K562 (cell line): ENCODE results near the gene ZSCAN21. TPM values are rescaled to one million over a fixed set of nuclear protein-coding genes. Genes with fewer than 3 reads are reported as not detected.

Experiments used
- FOXM1 ChIP-seq, 2 experiments: fragments of 450-650 bp in 1 of 2; sonication (generic) in 1 of 2; formaldehyde crosslinking in 1 of 2; IDR thresholded peaks; 2 replicates each; pipeline versions ENCODE4 v1.6.1 to v1.9.0; 2017 to 2022; ENCODE audit warnings: low read depth in 2 of 2, mild to moderate bottlenecking in 2 of 2, missing genetic modification reagents in 1 of 2, moderate library complexity in 1 of 2
- MYNN ChIP-seq, 2 experiments: sonication (generic); formaldehyde crosslinking in 1 of 2; IDR thresholded peaks; 2 replicates each; pipeline versions ENCODE4 v1.5.0 to v1.6.1; 2016 to 2020; ENCODE audit warnings: antibody characterized with exemption in 1 of 2, missing genetic modification reagents in 1 of 2
- NCOR1 ChIP-seq: fragments of 450-650 bp; IDR thresholded peaks from 2 replicates; pipeline ENCODE4 v1.6.1; 2016; ENCODE audit warnings: mild to moderate bottlenecking, moderate library complexity
- TCFL5 ChIP-seq: fragments of 250-450 bp; sonication (Bioruptor Pico); conservative IDR thresholded peaks from 2 replicates; pipeline ENCODE4 v1.6.1; 2021; ENCODE audit warnings: mild to moderate bottlenecking, moderate library complexity, matching md5 sums
- ZBTB8A ChIP-seq: fragments of 450-650 bp; IDR thresholded peaks from 2 replicates; pipeline ENCODE4 v1.6.1; 2018; ENCODE audit warnings: mild to moderate bottlenecking, moderate library complexity; ENCODE audit not compliant: partially characterized antibody
- ZNF316 ChIP-seq: fragments of 450-650 bp; IDR thresholded peaks from 2 replicates; pipeline ENCODE4 v1.6.1; 2016
- ZNF644 ChIP-seq: fragments of 200-800 bp; sonication (Bioruptor generic); IDR thresholded peaks from 2 replicates; pipeline ENCODE4 v1.6.1; 2016; ENCODE audit warnings: low read depth, missing genetic modification characterization, missing compliant biosample characterization
- ZNF668 ChIP-seq: fragments of 250-450 bp; sonication (Bioruptor Pico); IDR thresholded peaks from 2 replicates; pipeline ENCODE4 v1.8.0; 2022; ENCODE audit warnings: mild to moderate bottlenecking, inconsistent platforms
- ZNF76 ChIP-seq: fragments of 250-450 bp; sonication (Bioruptor Pico); IDR thresholded peaks from 2 replicates; pipeline ENCODE4 v1.4.0; 2020; ENCODE audit warnings: mild to moderate bottlenecking, moderate library complexity, borderline replicate concordance
- polyA plus RNA-seq, 8 experiments: library from polyadenylated mRNA; depleted of rRNA in 4 of 8; stranded (reverse) in 5 of 8; unstranded in 3 of 8; fragments of >200 nt; fragmentation: Nextera tagmentation in 2 of 8; fragmentation: Illumina TruSeq in 1 of 8; extraction: Ambion mirVana in 2 of 8; extraction: Trizol in 1 of 8; gene quantifications; 2 replicates each; pipeline versions ENCODE4 v1.2.1 to v1.2.3, GENCODE V29; 2011 to 2014; ENCODE audit warnings: inconsistent platforms in 1 of 8, missing spikeins in 1 of 8
- total RNA-seq, 7 experiments: library from RNA; depleted of rRNA in 6 of 7; stranded (reverse); fragments of >200 nt in 6 of 7; fragmentation: Illumina TruSeq in 2 of 7; extraction: Trizol in 2 of 7; gene quantifications; 2 replicates each; pipeline versions ENCODE4 v1.2.1 to v1.2.3, GENCODE V29; 2011 to 2021; ENCODE audit warnings: low replicate concordance in 1 of 7
- TF ChIP-seq, protein P1 (sequence below): fragments of 250-450 bp; sonication (Bioruptor Pico); IDR thresholded peaks from 2 replicates; pipeline ENCODE4 v1.5.0; 2022; ENCODE audit warnings: mild to moderate bottlenecking
- TF ChIP-seq, protein P2 (sequence below): IDR thresholded peaks from 2 replicates; pipeline ENCODE4 v1.6.1; 2011; ENCODE audit warnings: borderline replicate concordance, low read depth, mild to moderate bottlenecking, moderate library complexity, low read length; ENCODE audit not compliant: insufficient read depth, poor library complexity, severe bottlenecking
- TF ChIP-seq, protein P3 (sequence below): IDR thresholded peaks from 2 replicates; pipeline ENCODE4 v1.6.1; 2011; ENCODE audit not compliant: insufficient read length; ENCODE audit errors: extremely low read depth
- TF ChIP-seq, protein P4 (sequence below), 2 experiments: fragments of 450-650 bp in 1 of 2; IDR thresholded peaks; 2 replicates each; pipeline ENCODE4 v1.6.1; 2011 to 2017; ENCODE audit warnings: low read depth in 2 of 2, antibody characterized with exemption in 1 of 2, borderline replicate concordance in 1 of 2, low read length in 1 of 2, mild to moderate bottlenecking in 1 of 2, mixed read lengths in 1 of 2; ENCODE audit not compliant: control insufficient read depth in 1 of 2
- TF ChIP-seq, protein P5 (sequence below): fragments of 200-800 bp; sonication (Bioruptor generic); IDR thresholded peaks from 2 replicates; pipeline ENCODE4 v1.6.1; 2017; ENCODE audit warnings: missing genetic modification characterization, missing compliant biosample characterization

ZSCAN21 gene
- total and polyA plus RNA-seq, 9 of the 15 experiments (the other 6 are each of a cell fraction or from before 2014, with no cell fraction given): 5.9 to 15.5 (median 13.2) TPM

DNA sequence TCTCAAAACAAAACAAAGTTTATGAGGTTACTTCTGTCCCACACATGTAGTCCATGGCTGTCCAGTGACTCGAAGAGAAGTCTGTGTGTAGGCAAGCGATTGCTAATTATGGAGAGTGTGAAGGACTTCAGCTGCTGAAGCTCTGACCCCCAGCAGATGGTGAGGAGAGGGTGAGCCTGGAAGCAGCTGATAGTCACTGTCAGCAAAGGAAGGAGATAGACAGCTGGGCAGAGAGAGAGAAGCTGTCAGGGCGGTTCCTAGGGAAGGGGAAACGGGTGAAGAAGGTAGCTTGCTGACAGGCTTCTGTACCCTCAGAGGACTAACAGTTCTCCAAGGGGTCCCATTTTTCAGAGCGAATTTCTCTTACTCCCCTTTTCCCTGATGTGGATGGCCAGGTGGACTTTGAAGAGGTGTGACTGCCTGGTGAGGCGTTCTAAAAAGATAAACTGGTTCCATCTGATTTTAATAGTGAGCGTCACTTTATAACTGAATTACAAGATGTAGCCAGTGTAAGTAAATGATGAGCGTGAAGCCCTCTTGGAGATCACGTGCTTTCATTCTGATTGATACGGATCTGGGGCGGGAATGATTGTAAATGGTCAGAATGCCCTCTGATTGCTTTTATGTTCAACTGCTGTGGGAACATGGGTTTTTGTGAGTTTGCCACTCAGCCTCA lies 12.1 kb downstream of the ZSCAN21 start (continued):
- TF ChIP-seq, protein P1, sequence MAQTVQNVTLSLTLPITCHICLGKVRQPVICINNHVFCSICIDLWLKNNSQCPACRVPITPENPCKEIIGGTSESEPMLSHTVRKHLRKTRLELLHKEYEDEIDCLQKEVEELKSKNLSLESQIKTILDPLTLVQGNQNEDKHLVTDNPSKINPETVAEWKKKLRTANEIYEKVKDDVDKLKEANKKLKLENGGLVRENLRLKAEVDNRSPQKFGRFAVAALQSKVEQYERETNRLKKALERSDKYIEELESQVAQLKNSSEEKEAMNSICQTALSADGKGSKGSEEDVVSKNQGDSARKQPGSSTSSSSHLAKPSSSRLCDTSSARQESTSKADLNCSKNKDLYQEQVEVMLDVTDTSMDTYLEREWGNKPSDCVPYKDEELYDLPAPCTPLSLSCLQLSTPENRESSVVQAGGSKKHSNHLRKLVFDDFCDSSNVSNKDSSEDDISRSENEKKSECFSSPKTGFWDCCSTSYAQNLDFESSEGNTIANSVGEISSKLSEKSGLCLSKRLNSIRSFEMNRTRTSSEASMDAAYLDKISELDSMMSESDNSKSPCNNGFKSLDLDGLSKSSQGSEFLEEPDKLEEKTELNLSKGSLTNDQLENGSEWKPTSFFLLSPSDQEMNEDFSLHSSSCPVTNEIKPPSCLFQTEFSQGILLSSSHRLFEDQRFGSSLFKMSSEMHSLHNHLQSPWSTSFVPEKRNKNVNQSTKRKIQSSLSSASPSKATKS (CRISPR knock-in tag): no peak
- peak; percentile 57; the same call in 1 of the 2 replicates for TF ChIP-seq FOXM1 (IDR thresholded peaks at IDR 0.05; ENCODE audit: low read depth)
- TF ChIP-seq FOXM1 (CRISPR knock-in tag; IDR thresholded peaks at IDR 0.05; ENCODE audit: low read depth): no peak
- TF ChIP-seq ZNF644 (tag): no peak
- TF ChIP-seq ZNF76: no peak
- TF ChIP-seq, protein P2, sequence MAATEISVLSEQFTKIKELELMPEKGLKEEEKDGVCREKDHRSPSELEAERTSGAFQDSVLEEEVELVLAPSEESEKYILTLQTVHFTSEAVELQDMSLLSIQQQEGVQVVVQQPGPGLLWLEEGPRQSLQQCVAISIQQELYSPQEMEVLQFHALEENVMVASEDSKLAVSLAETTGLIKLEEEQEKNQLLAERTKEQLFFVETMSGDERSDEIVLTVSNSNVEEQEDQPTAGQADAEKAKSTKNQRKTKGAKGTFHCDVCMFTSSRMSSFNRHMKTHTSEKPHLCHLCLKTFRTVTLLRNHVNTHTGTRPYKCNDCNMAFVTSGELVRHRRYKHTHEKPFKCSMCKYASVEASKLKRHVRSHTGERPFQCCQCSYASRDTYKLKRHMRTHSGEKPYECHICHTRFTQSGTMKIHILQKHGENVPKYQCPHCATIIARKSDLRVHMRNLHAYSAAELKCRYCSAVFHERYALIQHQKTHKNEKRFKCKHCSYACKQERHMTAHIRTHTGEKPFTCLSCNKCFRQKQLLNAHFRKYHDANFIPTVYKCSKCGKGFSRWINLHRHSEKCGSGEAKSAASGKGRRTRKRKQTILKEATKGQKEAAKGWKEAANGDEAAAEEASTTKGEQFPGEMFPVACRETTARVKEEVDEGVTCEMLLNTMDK: no peak
- no peak for TF ChIP-seq ZNF316
- TF ChIP-seq ZBTB8A: no peak
- TF ChIP-seq, protein P3, sequence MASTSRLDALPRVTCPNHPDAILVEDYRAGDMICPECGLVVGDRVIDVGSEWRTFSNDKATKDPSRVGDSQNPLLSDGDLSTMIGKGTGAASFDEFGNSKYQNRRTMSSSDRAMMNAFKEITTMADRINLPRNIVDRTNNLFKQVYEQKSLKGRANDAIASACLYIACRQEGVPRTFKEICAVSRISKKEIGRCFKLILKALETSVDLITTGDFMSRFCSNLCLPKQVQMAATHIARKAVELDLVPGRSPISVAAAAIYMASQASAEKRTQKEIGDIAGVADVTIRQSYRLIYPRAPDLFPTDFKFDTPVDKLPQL: no peak
- TF ChIP-seq, protein P4, sequence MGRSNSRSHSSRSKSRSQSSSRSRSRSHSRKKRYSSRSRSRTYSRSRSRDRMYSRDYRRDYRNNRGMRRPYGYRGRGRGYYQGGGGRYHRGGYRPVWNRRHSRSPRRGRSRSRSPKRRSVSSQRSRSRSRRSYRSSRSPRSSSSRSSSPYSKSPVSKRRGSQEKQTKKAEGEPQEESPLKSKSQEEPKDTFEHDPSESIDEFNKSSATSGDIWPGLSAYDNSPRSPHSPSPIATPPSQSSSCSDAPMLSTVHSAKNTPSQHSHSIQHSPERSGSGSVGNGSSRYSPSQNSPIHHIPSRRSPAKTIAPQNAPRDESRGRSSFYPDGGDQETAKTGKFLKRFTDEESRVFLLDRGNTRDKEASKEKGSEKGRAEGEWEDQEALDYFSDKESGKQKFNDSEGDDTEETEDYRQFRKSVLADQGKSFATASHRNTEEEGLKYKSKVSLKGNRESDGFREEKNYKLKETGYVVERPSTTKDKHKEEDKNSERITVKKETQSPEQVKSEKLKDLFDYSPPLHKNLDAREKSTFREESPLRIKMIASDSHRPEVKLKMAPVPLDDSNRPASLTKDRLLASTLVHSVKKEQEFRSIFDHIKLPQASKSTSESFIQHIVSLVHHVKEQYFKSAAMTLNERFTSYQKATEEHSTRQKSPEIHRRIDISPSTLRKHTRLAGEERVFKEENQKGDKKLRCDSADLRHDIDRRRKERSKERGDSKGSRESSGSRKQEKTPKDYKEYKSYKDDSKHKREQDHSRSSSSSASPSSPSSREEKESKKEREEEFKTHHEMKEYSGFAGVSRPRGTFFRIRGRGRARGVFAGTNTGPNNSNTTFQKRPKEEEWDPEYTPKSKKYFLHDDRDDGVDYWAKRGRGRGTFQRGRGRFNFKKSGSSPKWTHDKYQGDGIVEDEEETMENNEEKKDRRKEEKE (IDR thresholded peaks at IDR 0.05; ENCODE audit: borderline replicate concordance in 1 of 2, control insufficient read depth in 1 of 2, low read depth in 2 of 2, low read length in 1 of 2): no peak
- TF ChIP-seq TCFL5 (CRISPR knock-in tag): no peak
- TF ChIP-seq MYNN (IDR thresholded peaks at IDR 0.05): 0 out of 2 replicates have a peak, but pooled peaks have one; percentile 57
- no peak for TF ChIP-seq MYNN (CRISPR knock-in tag; IDR thresholded peaks at IDR 0.05)
- TF ChIP-seq NCOR1: peak; percentile 91
- no peak for TF ChIP-seq ZNF668 (CRISPR knock-in tag)
- TF ChIP-seq, protein P5, sequence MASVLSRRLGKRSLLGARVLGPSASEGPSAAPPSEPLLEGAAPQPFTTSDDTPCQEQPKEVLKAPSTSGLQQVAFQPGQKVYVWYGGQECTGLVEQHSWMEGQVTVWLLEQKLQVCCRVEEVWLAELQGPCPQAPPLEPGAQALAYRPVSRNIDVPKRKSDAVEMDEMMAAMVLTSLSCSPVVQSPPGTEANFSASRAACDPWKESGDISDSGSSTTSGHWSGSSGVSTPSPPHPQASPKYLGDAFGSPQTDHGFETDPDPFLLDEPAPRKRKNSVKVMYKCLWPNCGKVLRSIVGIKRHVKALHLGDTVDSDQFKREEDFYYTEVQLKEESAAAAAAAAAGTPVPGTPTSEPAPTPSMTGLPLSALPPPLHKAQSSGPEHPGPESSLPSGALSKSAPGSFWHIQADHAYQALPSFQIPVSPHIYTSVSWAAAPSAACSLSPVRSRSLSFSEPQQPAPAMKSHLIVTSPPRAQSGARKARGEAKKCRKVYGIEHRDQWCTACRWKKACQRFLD (CRISPR knock-in tag): no peak
